Activated naive CD8-positive, alpha-beta T cell treated with anti-CD3 and anti-CD28 coated beads, Interleukin-2, amount 10 ng/mL, durations not matched to agents 7 days and 5 days (primary cell): ENCODE measurements around the gene MYH7. TPM values are rescaled to one million over a fixed set of nuclear protein-coding genes. Genes with fewer than 3 reads are reported as not detected.
"Not testable (repeated sequence)": the region's sequence is repeated elsewhere in the genome, so short reads cannot be mapped to it uniquely, and the experiment has no call there.

Experiments used
- ATAC-seq: fragments of 150-1000 bp; cut with Tn5 transposase; one replicate; pipeline ENCODE4 v1.10.0; 2021; ENCODE audit warnings: low read depth, moderate library complexity
- POLR2A ChIA-PET: fragments of 350-600 bp; sonication (Branson Sonifier 250); formaldehyde crosslinking; loops from one replicate; lab custom pipeline; 2021; ENCODE audit warnings: antibody characterized with exemption; lab: Charles Lee
- DNase-seq: peaks from one replicate; pipeline ENCODE4 v3.0.0; 2021
- H3K27ac Mint-ChIP-seq: one replicate; pipeline ENCODE4 v1.8.0; 2022; ENCODE audit warnings: mild to moderate bottlenecking, mixed read lengths
- H3K27me3 Mint-ChIP-seq: one replicate; pipeline ENCODE4 v1.8.0; 2022; ENCODE audit warnings: mild to moderate bottlenecking, moderate library complexity, mixed read lengths
- H3K36me3 Mint-ChIP-seq: one replicate; pipeline ENCODE4 v1.8.0; 2021; ENCODE audit warnings: mild to moderate bottlenecking, mixed read lengths
- H3K4me1 Mint-ChIP-seq: one replicate; pipeline ENCODE4 v1.8.0; 2021; ENCODE audit warnings: mixed read lengths
- H3K4me3 Mint-ChIP-seq: one replicate; pipeline ENCODE4 v1.8.0; 2022; ENCODE audit warnings: mild to moderate bottlenecking, moderate library complexity, mixed read lengths
- H3K9me3 Mint-ChIP-seq: one replicate; pipeline ENCODE4 v1.8.0; 2021; ENCODE audit warnings: mixed read lengths
- total RNA-seq, 2 experiments: library from RNA; stranded (reverse); gene quantifications; one replicate each; pipeline ENCODE4 v1.2.3, GENCODE V29; 2021

MYH7 gene
- total RNA-seq, 2 experiments from 2014 or later = not detected

- Mint-ChIP-seq H3K27me3 (peaks cover 2% of the 10 kb centered on the region), H3K36me3 (no peaks in the 10 kb centered on the region), H3K4me1 (no peaks in the 10 kb centered on the region), H3K9me3 (no peaks in the 10 kb centered on the region), H3K27ac (no peak overlapping the region), H3K4me3 (no peak overlapping the region)
- ATAC-seq (no peak), DNase-seq (no peak)
- POLR2A ChIA-PET = no interaction called here
Measured at GRCh38 chr14:23389396-23389795, 46.1 kb downstream of the MYH7 start.

- no peaks in the 10 kb centered on the region for H3K36me3 Mint-ChIP-seq
- no peak overlapping the region for H3K4me3 Mint-ChIP-seq
- ATAC-seq (no peak), DNase-seq (no peak)
- no peak overlapping the region for H3K27ac Mint-ChIP-seq
- H3K27me3 Mint-ChIP-seq = peaks cover 2% of the 10 kb centered on the region
- no peaks in the 10 kb centered on the region for H3K4me1 Mint-ChIP-seq
- POLR2A ChIA-PET = no interaction called here
- no peaks in the 10 kb centered on the region for H3K9me3 Mint-ChIP-seq
Measured at GRCh38 chr14:23388996-23389395, 46.5 kb downstream of the MYH7 start.

GRCh38 chr14:23387916-23388882, 47.3 kb downstream of the MYH7 start:
- H3K27me3 Mint-ChIP-seq = peaks cover 2% of the 10 kb centered on the region
- no peaks in the 10 kb centered on the region for H3K9me3 Mint-ChIP-seq
- H3K4me3 Mint-ChIP-seq = no peak overlapping the region
- no peaks in the 10 kb centered on the region for H3K4me1 Mint-ChIP-seq
- H3K27ac Mint-ChIP-seq = no peak overlapping the region
- POLR2A ChIA-PET = no interaction called here
- ATAC-seq (no peak), DNase-seq (no peak)
- no peaks in the 10 kb centered on the region for H3K36me3 Mint-ChIP-seq

- POLR2A ChIA-PET = no interaction called here
- Mint-ChIP-seq H3K4me1 (peaks cover 2% of the 10 kb centered on the region), H3K4me3 (no peak overlapping the region), H3K27ac (no peak overlapping the region), H3K27me3 (peaks cover 7% of the 10 kb centered on the region), H3K36me3 (no peaks in the 10 kb centered on the region), H3K9me3 (no peaks in the 10 kb centered on the region)
- ATAC-seq = no peak
- DNase-seq = no peak
Measured at GRCh38 chr14:23386999-23387398, 48.5 kb downstream of the MYH7 start.

- H3K4me3 Mint-ChIP-seq, POLR2A ChIA-PET, H3K27ac Mint-ChIP-seq, ATAC-seq, H3K27me3 Mint-ChIP-seq, DNase-seq, H3K4me1 Mint-ChIP-seq, H3K9me3 Mint-ChIP-seq, H3K36me3 Mint-ChIP-seq: not testable (repeated sequence)
Measured at GRCh38 chr14:23386266-23386657, 49.2 kb downstream of the MYH7 start.

- Mint-ChIP-seq H3K27ac (no peak overlapping the region), H3K4me1 (peaks cover 2% of the 10 kb centered on the region), H3K36me3 (no peaks in the 10 kb centered on the region), H3K4me3 (no peak overlapping the region), H3K27me3 (peaks cover 9% of the 10 kb centered on the region), H3K9me3 (no peaks in the 10 kb centered on the region)
- POLR2A ChIA-PET = no interaction called here
- ATAC-seq (no peak), DNase-seq (no peak)
Measured at GRCh38 chr14:23385642-23386265, 49.7 kb downstream of the MYH7 start.

- POLR2A ChIA-PET = no interaction called here
Measured at GRCh38 chr14:23385244-23385641, 50.2 kb downstream of the MYH7 start.

GRCh38 chr14:23384364-23385080, 50.9 kb downstream of the MYH7 start:
- DNase-seq = no peak
- Mint-ChIP-seq H3K27ac (no peak overlapping the region), H3K9me3 (no peaks in the 10 kb centered on the region), H3K4me3 (no peak overlapping the region), H3K27me3 (peaks cover 9% of the 10 kb centered on the region), H3K4me1 (peaks cover 3% of the 10 kb centered on the region), H3K36me3 (no peaks in the 10 kb centered on the region)
- POLR2A ChIA-PET = no interaction called here
- ATAC-seq = no peak

More at GRCh38 chr14:23385244-23385641, 50.2 kb downstream of the MYH7 start:
- ATAC-seq (no peak), DNase-seq (no peak)
- Mint-ChIP-seq H3K4me3 (no peak overlapping the region), H3K4me1 (peaks cover 2% of the 10 kb centered on the region), H3K27ac (no peak overlapping the region), H3K36me3 (no peaks in the 10 kb centered on the region), H3K9me3 (no peaks in the 10 kb centered on the region), H3K27me3 (peaks cover 9% of the 10 kb centered on the region)

- Mint-ChIP-seq H3K4me1 (peaks cover 3% of the 10 kb centered on the region), H3K9me3 (no peaks in the 10 kb centered on the region), H3K27ac (no peak overlapping the region), H3K36me3 (no peaks in the 10 kb centered on the region), H3K4me3 (no peak overlapping the region), H3K27me3 (peaks cover 9% of the 10 kb centered on the region)
- no peak for ATAC-seq
- POLR2A ChIA-PET = no interaction called here
- DNase-seq = no peak
Measured at GRCh38 chr14:23382731-23383440, 52.6 kb downstream of the MYH7 start.

GRCh38 chr14:23382276-23382675, 53.2 kb downstream of the MYH7 start:
- Mint-ChIP-seq H3K9me3 (no peaks in the 10 kb centered on the region), H3K36me3 (no peaks in the 10 kb centered on the region), H3K27me3 (peaks cover 9% of the 10 kb centered on the region), H3K4me1 (peaks cover 9% of the 10 kb centered on the region), H3K4me3 (no peak overlapping the region), H3K27ac (no peak overlapping the region)
- DNase-seq (no peak), ATAC-seq (no peak)
- POLR2A ChIA-PET = no interaction called here

- no peak overlapping the region for H3K4me3 Mint-ChIP-seq
- H3K9me3 Mint-ChIP-seq = no peaks in the 10 kb centered on the region
- DNase-seq (no peak), ATAC-seq (no peak)
- POLR2A ChIA-PET = no interaction called here
- no peak overlapping the region for H3K27ac Mint-ChIP-seq
- peaks cover 9% of the 10 kb centered on the region for H3K27me3 Mint-ChIP-seq
- peaks cover 9% of the 10 kb centered on the region for H3K4me1 Mint-ChIP-seq
- no peaks in the 10 kb centered on the region for H3K36me3 Mint-ChIP-seq
Measured at GRCh38 chr14:23381871-23382270, 53.6 kb downstream of the MYH7 start.

- DNase-seq (no peak), ATAC-seq (no peak)
- H3K36me3 Mint-ChIP-seq = no peaks in the 10 kb centered on the region
- peaks cover 9% of the 10 kb centered on the region for H3K27me3 Mint-ChIP-seq
- no peak overlapping the region for H3K27ac Mint-ChIP-seq
- H3K9me3 Mint-ChIP-seq = no peaks in the 10 kb centered on the region
- peaks cover 9% of the 10 kb centered on the region for H3K4me1 Mint-ChIP-seq
- POLR2A ChIA-PET = interaction anchor here (1.6 kb wide), 1 partner anchor 60 kb away, joined by 5 read pairs; the partner anchor contains the start of gene PABPN1
- H3K4me3 Mint-ChIP-seq = no peak overlapping the region
Measured at GRCh38 chr14:23380976-23381375, 54.5 kb downstream of the MYH7 start.
